HG03196 (cell line): ENCODE measurements around the gene EFCAB11.

Experiments
- ATAC-seq: cut with Tn5 transposase; IDR thresholded peaks from one replicate; pipeline ENCODE4 v1.9.1; 2021; ENCODE audit not compliant: unreplicated experiment

Gene EFCAB11

DNA sequence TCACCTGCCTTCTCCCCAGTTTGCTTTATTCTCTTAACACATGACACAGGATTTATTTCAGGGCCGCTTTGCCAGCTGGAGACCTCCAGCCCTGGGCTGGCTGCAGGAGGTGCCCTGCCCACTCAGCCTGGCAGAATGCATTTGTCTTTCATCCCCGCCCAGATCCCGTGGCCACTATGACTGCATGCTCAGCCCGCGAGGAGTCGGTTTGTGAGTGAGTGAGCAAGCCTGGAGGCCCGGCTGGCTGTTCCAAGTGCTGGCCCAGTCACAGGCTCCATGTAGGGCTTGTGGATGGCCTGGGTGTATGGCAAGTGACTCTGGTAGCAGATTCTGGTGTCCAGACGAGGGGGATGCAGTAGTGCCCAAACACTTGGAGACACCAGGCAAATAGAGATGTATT is 3.3 kb upstream of the EFCAB11 start:
- no peak for ATAC-seq

DNA sequence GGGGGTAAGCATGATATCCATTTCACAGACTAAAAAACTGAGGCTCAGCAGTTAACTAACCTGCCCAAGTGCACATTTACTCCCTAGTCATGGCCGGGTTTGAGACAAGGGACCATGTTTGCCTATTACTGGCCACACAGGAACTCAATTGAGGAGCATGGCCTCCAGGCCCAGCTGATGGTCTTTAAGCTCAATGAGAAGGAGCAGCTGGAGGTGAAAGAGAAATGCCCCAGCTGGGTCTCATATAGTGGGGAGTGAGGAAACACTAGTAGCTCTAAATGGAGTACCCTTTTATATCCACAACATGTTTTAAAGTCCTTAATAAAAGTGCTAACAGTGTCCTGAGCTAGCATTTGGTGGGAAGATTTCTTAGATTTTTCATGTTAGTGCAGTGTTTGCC is 2.8 kb upstream of the EFCAB11 start:
- ATAC-seq: no peak

DNA sequence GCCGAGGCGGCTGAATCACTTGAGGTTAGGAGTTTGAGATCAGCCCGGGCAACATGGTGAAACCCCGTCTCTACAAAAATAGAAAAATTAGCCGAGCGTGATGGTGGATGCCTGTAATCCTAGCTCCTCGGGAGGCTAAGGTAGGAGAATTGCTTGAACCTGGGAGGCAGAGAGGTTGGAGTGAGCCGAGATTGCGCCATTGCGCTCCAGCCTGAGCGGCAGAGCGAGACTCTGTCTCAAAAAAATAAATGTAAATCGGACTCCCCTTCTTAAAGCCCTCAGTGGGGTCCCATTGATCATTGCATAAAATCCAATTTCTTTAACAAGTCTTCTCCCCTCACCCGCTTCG is 2.1 kb upstream of the EFCAB11 start:
- no peak for ATAC-seq

DNA sequence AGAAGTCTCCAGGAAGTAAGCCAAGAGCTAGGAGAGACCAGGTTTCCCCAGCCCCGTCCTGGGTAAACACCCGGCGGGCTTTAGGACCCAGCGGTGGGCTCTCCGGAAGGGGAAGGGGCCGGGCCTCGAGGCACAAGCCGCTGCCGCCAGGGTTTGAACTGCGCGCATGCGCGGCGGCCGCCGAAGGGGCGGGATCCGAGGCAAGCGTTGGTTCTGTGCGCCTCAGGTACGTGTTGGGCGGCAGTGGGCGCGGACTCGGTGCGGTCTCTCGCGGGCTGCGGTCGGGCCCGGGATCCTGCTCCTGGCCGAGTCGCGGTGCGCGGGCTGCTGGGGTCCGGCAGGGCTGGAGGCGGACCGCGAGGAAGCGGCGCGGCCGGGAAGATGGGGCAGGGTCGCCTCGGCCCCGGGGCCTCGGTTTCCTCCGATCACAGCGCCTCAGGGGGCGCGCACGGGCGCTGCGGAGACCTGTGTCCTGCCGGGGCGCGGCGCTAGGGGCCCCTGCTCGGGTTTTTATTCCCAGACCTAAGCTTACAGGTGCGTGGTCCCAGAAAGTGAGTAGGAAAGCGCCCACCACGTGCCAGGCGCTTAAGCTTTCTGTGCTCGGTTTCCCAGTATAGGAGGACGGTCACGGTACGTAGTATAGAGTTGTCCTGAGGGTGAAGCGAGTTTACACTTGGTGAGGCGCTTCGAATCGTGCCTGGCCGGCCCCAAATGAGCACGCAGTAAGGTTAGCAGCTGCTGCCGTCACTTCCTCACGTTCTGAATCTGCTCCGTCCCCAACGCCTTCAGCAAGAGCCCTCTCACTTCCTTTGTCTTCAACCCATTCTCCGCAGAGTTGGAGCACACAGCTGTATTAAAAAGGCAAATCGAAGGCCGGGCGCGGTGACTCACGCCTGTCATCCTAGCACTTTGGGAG is 1.5 kb upstream of the EFCAB11 start, which contains the start of gene TDP1:
TSS of gene TDP1 (plus strand) at position 183 of the 916 bp plus-strand sequence. CDS start 7,188 bp downstream, outside the sequence.
- ATAC-seq: peak; percentile 63

- ATAC-seq: peak; percentile 7
Observed at GRCh38 chr14:89955022-89955744, 653 bp upstream of the EFCAB11 start.

DNA sequence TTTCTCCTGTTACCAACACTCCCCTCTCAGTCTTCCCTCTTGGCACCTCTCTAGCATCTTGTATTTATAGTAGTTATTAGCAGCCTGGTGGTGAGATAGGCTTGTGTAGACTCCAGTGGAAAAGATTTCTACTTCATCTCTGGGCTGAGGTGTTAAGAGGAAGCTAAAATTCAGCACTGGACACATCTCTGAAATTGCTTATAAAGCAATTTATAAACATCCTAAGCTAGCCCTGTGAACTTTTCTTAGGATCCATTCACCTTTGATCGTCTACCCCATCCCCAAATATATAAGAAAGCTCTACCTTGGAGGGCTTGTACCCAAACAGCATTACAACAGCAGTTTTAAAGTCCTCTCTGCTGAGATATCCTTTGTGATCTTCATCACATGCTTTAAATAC is 928 bp downstream of the EFCAB11 start:
- no peak for ATAC-seq

- no peak for ATAC-seq
Observed at GRCh38 chr14:89952576-89952975, 2.0 kb downstream of the EFCAB11 start.

DNA sequence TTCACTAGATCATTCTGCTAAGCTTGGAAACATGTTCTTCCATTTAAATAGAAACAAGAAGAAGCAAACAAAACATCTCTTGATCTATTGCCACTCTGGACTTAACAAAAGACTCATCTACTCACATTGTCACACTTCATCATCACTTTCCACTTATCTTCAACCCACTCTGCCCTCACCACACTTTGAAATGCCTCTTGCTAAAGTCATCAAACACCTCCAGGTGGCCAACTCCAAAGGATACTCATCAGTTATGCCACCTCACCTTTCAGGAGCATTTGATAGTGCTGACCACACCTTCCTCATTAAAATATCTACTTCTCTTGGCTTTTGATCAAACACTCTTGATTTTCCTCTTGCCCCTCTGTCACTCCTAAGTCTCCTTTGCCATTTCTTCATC is 7.2 kb downstream of the EFCAB11 start:
- no peak for ATAC-seq

DNA sequence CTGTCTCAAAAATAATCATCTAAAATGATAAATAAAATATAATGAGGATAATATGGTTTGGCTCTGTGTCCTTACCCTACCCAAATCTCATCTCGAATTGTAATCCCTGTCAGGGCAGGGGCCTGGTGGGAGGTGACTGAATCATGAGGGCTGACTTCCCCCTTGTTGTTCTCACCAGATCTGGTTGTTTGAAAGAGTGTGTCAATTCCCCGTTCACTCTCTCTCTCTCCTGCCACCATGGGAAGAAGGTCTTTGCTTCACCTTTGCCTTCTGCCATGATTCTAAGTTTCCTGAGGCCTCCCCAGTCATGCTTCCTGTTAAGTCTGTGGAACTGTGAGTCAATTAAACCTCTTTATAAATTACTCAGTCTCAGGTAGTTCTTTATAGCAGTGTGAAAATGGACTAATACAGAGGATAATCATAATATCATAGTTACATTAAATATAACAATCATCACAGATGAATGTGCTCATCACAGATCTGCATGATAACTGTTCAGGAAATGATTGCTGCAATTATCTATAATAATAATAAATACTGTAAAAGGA is 12.6 kb downstream of the EFCAB11 start:
- no peak for ATAC-seq

GRCh38 chr14:89936654-89937185 is 17.8 kb downstream of the EFCAB11 start:
- ATAC-seq: no peak

DNA sequence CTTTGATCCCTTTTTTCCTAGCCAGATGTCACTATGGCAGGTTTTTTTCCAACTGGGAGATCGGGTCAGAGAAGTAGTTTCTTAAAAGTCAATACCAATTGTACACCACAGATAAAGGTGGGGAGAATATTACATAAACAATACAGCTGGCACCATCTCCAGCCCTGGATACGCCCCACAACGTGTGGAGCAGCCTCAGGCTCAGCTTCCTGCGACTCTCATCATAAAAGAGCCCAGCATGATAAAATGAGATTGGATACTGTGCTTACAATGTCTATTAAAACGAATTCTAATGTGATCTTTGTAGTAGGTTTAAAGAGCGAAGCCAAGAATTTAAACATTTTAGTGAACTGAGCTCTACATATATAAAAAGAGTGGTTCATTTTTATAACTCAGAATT is 21.5 kb downstream of the EFCAB11 start:
- no peak for ATAC-seq

- ATAC-seq: no peak
Observed at GRCh38 chr14:89927186-89927865, 27.2 kb downstream of the EFCAB11 start.

DNA sequence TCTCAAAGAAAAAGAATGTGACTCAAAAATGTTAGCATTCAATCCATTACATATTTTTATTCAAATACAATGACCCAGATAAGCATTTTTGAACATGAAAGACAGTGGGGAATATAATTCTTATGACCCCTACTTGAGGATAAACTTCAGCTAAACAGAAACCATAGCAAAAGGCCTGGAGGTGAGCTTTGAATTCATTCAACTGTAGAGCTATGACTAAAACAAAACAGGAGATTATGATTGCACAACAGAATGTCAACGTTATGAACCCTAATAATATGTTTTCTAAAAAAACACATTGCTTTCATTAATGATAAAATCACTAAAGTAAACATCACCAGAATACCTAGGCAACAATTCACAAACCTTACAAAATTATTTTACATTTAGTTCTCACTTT is 27.8 kb downstream of the EFCAB11 start:
- ATAC-seq: no peak

DNA sequence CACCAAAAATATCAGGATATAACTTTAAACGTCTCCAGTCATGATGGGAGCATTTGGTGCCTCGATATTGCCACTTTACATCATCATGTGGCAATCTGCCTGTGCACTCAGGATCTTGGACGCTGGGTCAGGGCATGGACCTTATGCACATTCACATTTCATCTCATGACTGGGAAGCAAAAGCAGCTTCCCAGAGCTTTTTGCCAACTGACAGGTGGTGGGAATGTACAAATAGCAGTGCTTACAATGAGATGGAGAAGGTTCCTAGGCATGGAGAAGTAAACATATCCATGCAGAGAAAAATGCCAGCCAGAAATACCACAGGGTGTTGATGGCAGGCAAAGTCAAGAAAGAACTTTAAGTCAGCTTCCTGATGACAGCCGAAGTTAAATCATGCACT is 30.3 kb downstream of the EFCAB11 start:
- no peak for ATAC-seq

DNA sequence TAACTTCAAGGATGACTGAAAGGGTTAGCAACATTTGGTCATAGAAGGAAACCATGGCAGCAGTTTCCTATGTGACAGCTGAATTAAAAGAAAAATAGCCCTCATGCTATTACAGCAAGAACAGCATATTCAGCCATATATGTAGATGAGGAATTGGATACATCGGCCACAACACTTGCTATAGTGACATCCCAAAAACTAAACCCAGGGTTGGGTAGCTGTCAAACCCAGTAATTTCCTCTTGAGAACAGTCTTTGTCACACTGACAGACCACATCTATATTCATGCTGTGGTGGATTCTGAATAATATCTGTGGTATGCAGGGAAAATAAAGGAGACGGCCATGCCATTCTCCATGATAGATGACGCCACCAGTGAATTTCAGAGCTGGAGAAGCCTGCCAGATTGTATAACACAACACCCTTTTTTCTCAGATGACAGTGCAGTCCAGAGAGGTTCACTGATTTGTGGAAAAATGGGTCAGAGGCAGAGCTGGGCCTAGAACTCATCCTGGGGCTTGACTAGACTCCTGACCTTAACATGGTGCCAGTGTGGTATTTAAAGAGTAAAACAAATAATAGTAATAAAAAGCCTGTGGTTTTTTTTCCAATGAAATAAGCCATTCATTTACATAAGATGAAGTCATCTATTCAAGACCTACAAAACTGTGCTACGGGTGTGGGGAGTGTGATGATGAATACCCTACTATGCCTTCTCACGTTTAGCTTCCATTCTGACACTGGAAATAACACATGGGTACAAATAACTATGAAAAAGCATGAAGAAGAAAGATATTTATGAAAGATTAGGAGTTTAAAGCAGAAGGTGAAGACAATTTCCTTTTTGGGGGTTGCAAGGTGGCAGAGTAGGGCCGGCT is 32.3 kb downstream of the EFCAB11 start:
- ATAC-seq: no peak

DNA sequence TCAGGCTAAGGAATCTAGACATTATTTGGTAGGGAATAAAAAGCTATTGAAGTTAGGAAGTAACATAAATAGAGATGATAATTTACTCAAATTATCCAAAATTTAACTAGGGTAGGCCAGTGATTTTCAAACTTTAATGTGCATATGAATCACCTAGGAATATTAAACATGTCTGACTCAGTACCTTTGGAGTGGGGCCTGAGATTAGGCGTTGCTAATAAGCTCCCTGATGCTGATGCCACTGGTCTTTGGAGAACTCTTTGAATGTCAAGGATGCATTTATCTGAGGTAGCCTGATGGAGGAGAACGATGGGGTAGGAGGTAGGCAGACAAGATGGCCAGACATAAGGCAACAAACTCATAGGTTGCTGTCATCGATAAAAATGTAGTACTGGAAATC is 33.2 kb downstream of the EFCAB11 start:
- ATAC-seq: no peak

- ATAC-seq: no peak
Observed at GRCh38 chr14:89920056-89920455, 34.5 kb downstream of the EFCAB11 start.

DNA sequence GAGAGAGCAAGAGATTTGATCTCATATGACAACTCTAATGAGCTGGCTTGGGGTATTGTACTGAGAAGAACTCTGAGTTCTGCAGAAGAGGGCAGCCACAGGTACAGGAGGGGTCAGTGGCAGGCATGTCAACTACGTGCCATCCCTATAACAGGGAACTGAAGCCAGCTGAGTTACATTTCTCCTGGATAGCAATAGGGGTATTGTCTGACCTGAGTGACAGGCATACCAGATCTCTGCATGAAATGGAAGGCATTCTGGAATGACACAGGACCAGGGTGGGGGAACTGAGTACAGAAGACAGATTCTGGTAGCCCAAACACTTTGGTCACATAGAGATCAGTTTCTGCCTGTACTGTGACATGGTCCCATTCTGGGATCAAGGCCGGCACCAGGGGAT is 35.8 kb downstream of the EFCAB11 start:
- no peak for ATAC-seq

- ATAC-seq: no peak
Observed at GRCh38 chr14:89915114-89915878, 39.2 kb downstream of the EFCAB11 start.
